Measurements from ENCODE around the gene BCAP31.
A peak's percentile ranks its signal among the peaks of the same experiment; 100 is the strongest.
"Not testable (repeated sequence)": the region's sequence is repeated elsewhere in the genome, so short reads cannot be mapped to it uniquely, and the experiment has no call there.

BCAP31 gene

GRCh38 chrX:153686711-153687110, 37.5 kb downstream of the BCAP31 start:
- H3K27me3 ChIP-seq (ENCODE audit: control insufficient read depth, insufficient read depth, low read length, poor library complexity, severe bottlenecking), result no peaks in the 10 kb centered on the region
- no peaks in the 10 kb centered on the region for H3K36me3 ChIP-seq (ENCODE audit: control insufficient read depth, insufficient read depth, low read length)
- H3K4me1 ChIP-seq (ENCODE audit: control insufficient read depth, insufficient read depth, low read length), result peaks cover 7% of the 10 kb centered on the region
- H3K4me3 ChIP-seq (ENCODE audit: insufficient read depth, low read depth, low read length), result peak overlapping the region; percentile 28
- H3K27ac ChIP-seq (ENCODE audit: insufficient read depth, low read depth, low read length, poor library complexity, severe bottlenecking), result peak overlapping the region; percentile 95
- H3K9me3 ChIP-seq (ENCODE audit: control insufficient read depth, low read length), result no peaks in the 10 kb centered on the region
- 9 to 14% methylated on average over 9 of the region's 9 CpGs for WGBS, 2 experiments

- H3K27me3 ChIP-seq (ENCODE audit: control insufficient read depth, insufficient read depth, low read length, poor library complexity, severe bottlenecking), result no peaks in the 10 kb centered on the region
- H3K36me3 ChIP-seq (ENCODE audit: control insufficient read depth, insufficient read depth, low read length), result no peaks in the 10 kb centered on the region
- 31 to 34% methylated on average over 24 of the region's 24 CpGs for WGBS, 2 experiments
- no peaks in the 10 kb centered on the region for H3K9me3 ChIP-seq (ENCODE audit: control insufficient read depth, low read length)
- peak overlapping the region; percentile 95 for H3K27ac ChIP-seq (ENCODE audit: insufficient read depth, low read depth, low read length, poor library complexity, severe bottlenecking)
- peak overlapping the region; percentile 28 for H3K4me3 ChIP-seq (ENCODE audit: insufficient read depth, low read depth, low read length)
- peaks cover 7% of the 10 kb centered on the region for H3K4me1 ChIP-seq (ENCODE audit: control insufficient read depth, insufficient read depth, low read length)
Measured at GRCh38 chrX:153685751-153686696, 38.2 kb downstream of the BCAP31 start.

- 1 to 3% methylated on average over 21 of the region's 21 CpGs for whole genome bisulfite sequencing, 2 experiments
Measured at GRCh38 chrX:153685156-153685536, 39.0 kb downstream of the BCAP31 start.

GRCh38 chrX:153684467-153685155, 39.6 kb downstream of the BCAP31 start:
- Histone ChIP-seq H3K36me3 (ENCODE audit: control insufficient read depth, insufficient read depth, low read length) (no peaks in the 10 kb centered on the region), H3K4me3 (ENCODE audit: insufficient read depth, low read depth, low read length) (peak overlapping the region; percentile 28), H3K27ac (ENCODE audit: insufficient read depth, low read depth, low read length, poor library complexity, severe bottlenecking) (peak overlapping the region; percentile 93), H3K9me3 (ENCODE audit: control insufficient read depth, low read length) (no peaks in the 10 kb centered on the region), H3K27me3 (ENCODE audit: control insufficient read depth, insufficient read depth, low read length, poor library complexity, severe bottlenecking) (no peaks in the 10 kb centered on the region), H3K4me1 (ENCODE audit: control insufficient read depth, insufficient read depth, low read length) (peaks cover 7% of the 10 kb centered on the region)
- 0 to 1% methylated on average over 20 of the region's 21 CpGs for WGBS, 2 experiments

More at GRCh38 chrX:153685156-153685536, 39.0 kb downstream of the BCAP31 start:
- Histone ChIP-seq H3K27ac (ENCODE audit: insufficient read depth, low read depth, low read length, poor library complexity, severe bottlenecking) (peak overlapping the region; percentile 93), H3K9me3 (ENCODE audit: control insufficient read depth, low read length) (no peaks in the 10 kb centered on the region), H3K4me1 (ENCODE audit: control insufficient read depth, insufficient read depth, low read length) (peaks cover 7% of the 10 kb centered on the region), H3K36me3 (ENCODE audit: control insufficient read depth, insufficient read depth, low read length) (no peaks in the 10 kb centered on the region), H3K27me3 (ENCODE audit: control insufficient read depth, insufficient read depth, low read length, poor library complexity, severe bottlenecking) (no peaks in the 10 kb centered on the region), H3K4me3 (ENCODE audit: insufficient read depth, low read depth, low read length) (peak overlapping the region; percentile 28)

- not testable (repeated sequence) for H3K36me3 ChIP-seq (ENCODE audit: control insufficient read depth, insufficient read depth, low read length); H3K4me1 ChIP-seq (ENCODE audit: control insufficient read depth, insufficient read depth, low read length); H3K27me3 ChIP-seq (ENCODE audit: control insufficient read depth, insufficient read depth, low read length, poor library complexity, severe bottlenecking); H3K4me3 ChIP-seq (ENCODE audit: insufficient read depth, low read depth, low read length); H3K9me3 ChIP-seq (ENCODE audit: control insufficient read depth, low read length)
- WGBS, 2 experiments, result 90 to 95% methylated on average over 8 of the region's 8 CpGs
- peak overlapping the region; percentile 93 for H3K27ac ChIP-seq (ENCODE audit: insufficient read depth, low read depth, low read length, poor library complexity, severe bottlenecking)
Measured at GRCh38 chrX:153683486-153683885, 40.7 kb downstream of the BCAP31 start.

- Histone ChIP-seq H3K36me3 (ENCODE audit: control insufficient read depth, insufficient read depth, low read length) (no peaks in the 10 kb centered on the region), H3K27me3 (ENCODE audit: control insufficient read depth, insufficient read depth, low read length, poor library complexity, severe bottlenecking) (no peaks in the 10 kb centered on the region)
- WGBS, 2 experiments, result 86 to 87% methylated on average over 11 of the region's 12 CpGs
Measured at GRCh38 chrX:153681175-153681574, 43.0 kb downstream of the BCAP31 start.

GRCh38 chrX:153674219-153674851, 49.9 kb downstream of the BCAP31 start:
- Histone ChIP-seq H3K27ac (ENCODE audit: insufficient read depth, low read depth, low read length, poor library complexity, severe bottlenecking) (peak overlapping the region; percentile 50), H3K4me3 (ENCODE audit: insufficient read depth, low read depth, low read length) (no peak overlapping the region), H3K36me3 (ENCODE audit: control insufficient read depth, insufficient read depth, low read length) (no peaks in the 10 kb centered on the region), H3K4me1 (ENCODE audit: control insufficient read depth, insufficient read depth, low read length) (peaks cover 5% of the 10 kb centered on the region), H3K27me3 (ENCODE audit: control insufficient read depth, insufficient read depth, low read length, poor library complexity, severe bottlenecking) (no peaks in the 10 kb centered on the region), H3K9me3 (ENCODE audit: control insufficient read depth, low read length) (no peaks in the 10 kb centered on the region)
- WGBS, 2 experiments, result 49% methylated on average over 27 of the region's 27 CpGs

More at GRCh38 chrX:153681175-153681574, 43.0 kb downstream of the BCAP31 start:
- H3K4me3 ChIP-seq (ENCODE audit: insufficient read depth, low read depth, low read length), result no peak overlapping the region
- H3K27ac ChIP-seq (ENCODE audit: insufficient read depth, low read depth, low read length, poor library complexity, severe bottlenecking), result no peak overlapping the region
- H3K4me1 ChIP-seq (ENCODE audit: control insufficient read depth, insufficient read depth, low read length), result peaks cover 4% of the 10 kb centered on the region
- H3K9me3 ChIP-seq (ENCODE audit: control insufficient read depth, low read length), result no peaks in the 10 kb centered on the region

- peak within 1 kb of the TSS; percentile 50 for H3K27ac ChIP-seq (ENCODE audit: insufficient read depth, low read depth, low read length, poor library complexity, severe bottlenecking)
- H3K27me3 ChIP-seq (ENCODE audit: control insufficient read depth, insufficient read depth, low read length, poor library complexity, severe bottlenecking), result no peaks in the 10 kb centered on the region
- H3K4me1 ChIP-seq (ENCODE audit: control insufficient read depth, insufficient read depth, low read length), result peaks cover 5% of the 10 kb centered on the region
- peak within 1 kb of the TSS; percentile 23 for H3K4me3 ChIP-seq (ENCODE audit: insufficient read depth, low read depth, low read length)
- 4 to 6% methylated on average over 97 to 98 of the region's 98 CpGs for WGBS, 2 experiments
- no peaks in the 10 kb centered on the region for H3K36me3 ChIP-seq (ENCODE audit: control insufficient read depth, insufficient read depth, low read length)
- no peaks in the 10 kb centered on the region for H3K9me3 ChIP-seq (ENCODE audit: control insufficient read depth, low read length)
Measured at GRCh38 chrX:153673428-153674218, 50.6 kb downstream of the BCAP31 start, which contains the start of gene PNCK. PNCK (minus strand) TSS chrX:153673813; CDS start chrX:153673076, 737 bp downstream.

- 47 to 48% methylated on average over 52 of the region's 53 CpGs for WGBS, 2 experiments
- H3K27ac ChIP-seq (ENCODE audit: insufficient read depth, low read depth, low read length, poor library complexity, severe bottlenecking), result no peak overlapping the region
Measured at GRCh38 chrX:153672531-153673427, 51.4 kb downstream of the BCAP31 start.

More at GRCh38 chrX:153672531-153673427, 51.4 kb downstream of the BCAP31 start:
- no peaks in the 10 kb centered on the region for H3K36me3 ChIP-seq (ENCODE audit: control insufficient read depth, insufficient read depth, low read length)
- H3K27me3 ChIP-seq (ENCODE audit: control insufficient read depth, insufficient read depth, low read length, poor library complexity, severe bottlenecking), result no peaks in the 10 kb centered on the region
- no peaks in the 10 kb centered on the region for H3K9me3 ChIP-seq (ENCODE audit: control insufficient read depth, low read length)
- peaks cover 5% of the 10 kb centered on the region for H3K4me1 ChIP-seq (ENCODE audit: control insufficient read depth, insufficient read depth, low read length)
- H3K4me3 ChIP-seq (ENCODE audit: insufficient read depth, low read depth, low read length), result peak overlapping the region; percentile 10
